ENCODE results near the gene HMGB4. TPM values are rescaled to one million over a fixed set of nuclear protein-coding genes. Genes with fewer than 3 reads are reported as not detected.

Gene HMGB4
- polyA plus RNA-seq, 5 donors: not detected

GRCh38 chr1:33848205-33848937 is 15.5 kb upstream of the HMGB4 start:
- DNase-seq: no peak

DNA sequence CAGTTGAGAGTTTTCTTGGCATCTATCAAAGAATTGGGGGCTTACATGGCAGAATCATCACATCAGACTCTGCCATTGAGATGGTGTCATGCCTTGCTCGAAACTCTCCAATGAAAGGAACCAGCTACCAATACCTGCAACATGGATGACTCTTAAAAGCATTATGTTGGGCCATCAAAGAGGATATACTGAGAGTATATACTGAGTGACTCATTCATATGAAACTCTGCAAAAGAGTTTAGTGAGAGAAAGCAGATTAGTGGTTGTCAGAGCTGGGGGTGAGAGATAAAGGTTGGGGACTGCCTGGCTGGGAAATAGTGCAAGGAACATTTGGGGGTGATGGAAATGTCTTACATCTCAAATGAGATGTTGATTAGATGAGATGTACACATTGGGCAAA is 14.7 kb upstream of the HMGB4 start:
- no peak for DNase-seq

DNA sequence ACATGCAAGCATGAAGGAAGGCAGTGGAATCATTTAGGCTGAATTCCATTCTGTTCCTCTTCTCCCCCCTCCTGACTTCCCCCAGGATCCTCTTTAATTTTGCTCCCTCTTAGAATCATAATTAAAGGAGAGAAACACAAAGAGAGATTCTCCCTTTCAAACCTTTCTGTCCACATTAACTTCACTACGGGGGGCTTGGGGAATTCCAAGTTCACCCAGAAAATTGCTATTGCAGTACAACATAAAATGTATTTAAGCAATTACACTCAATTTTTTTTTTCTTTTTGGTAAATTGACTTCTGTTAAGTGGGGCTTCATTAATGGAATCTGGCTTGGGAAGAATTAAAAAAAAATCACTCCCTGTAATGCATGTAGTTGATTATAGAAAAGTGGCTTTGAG is 13.4 kb upstream of the HMGB4 start:
- DNase-seq: no peak

GRCh38 chr1:33852711-33853110 is 11.2 kb upstream of the HMGB4 start:
- DNase-seq: no peak

GRCh38 chr1:33853431-33853830 is 10.4 kb upstream of the HMGB4 start:
- DNase-seq: no peak

DNA sequence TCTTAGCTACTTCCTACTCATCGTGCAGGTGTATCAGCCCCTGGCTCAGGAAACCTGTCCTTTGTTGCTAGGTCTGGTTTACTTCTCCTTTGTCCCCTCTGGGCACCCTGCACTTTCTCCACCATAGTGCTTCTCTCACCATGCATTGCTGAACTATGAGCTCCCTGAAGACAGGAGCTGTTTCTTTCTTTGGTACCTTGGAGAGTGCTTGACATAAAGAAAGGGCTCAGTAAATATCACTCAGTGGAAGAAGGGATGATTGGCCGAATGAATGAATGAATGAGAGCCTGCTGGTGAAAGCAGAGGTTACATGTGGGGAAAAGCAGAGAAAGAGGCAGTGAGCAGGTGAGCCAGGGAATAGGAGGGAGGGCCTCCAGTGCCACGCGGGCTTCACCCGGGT is 9.8 kb upstream of the HMGB4 start:
- DNase-seq: no peak

DNA sequence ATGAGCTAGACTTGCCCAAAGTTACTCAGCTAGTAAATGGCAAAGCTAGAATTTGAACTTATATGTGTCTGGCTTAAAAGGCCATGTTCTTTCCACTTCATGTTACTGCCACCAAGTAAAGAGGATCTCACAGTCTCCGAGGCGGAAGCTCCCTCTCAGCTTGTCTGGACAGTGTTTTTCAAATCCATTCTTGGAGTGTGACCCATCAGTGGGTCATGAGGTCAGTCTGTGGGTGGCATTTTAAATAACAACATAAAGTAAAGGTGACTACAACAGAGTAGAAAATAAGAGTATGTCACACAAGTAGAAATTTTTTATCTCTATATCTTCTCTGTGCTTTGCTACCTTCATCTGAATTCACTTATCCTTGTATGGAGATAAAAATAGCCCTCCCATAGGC is 3.2 kb upstream of the HMGB4 start:
- no peak for DNase-seq

GRCh38 chr1:33864460-33865389 is 846 bp downstream of the HMGB4 start:
- DNase-seq: no peak

- peak; percentile 10 to 30 for DNase-seq
Observed at GRCh38 chr1:33866281-33866680, 2.4 kb downstream of the HMGB4 start.

- no peak for DNase-seq
Observed at GRCh38 chr1:33867684-33868083, 3.8 kb downstream of the HMGB4 start.

DNA sequence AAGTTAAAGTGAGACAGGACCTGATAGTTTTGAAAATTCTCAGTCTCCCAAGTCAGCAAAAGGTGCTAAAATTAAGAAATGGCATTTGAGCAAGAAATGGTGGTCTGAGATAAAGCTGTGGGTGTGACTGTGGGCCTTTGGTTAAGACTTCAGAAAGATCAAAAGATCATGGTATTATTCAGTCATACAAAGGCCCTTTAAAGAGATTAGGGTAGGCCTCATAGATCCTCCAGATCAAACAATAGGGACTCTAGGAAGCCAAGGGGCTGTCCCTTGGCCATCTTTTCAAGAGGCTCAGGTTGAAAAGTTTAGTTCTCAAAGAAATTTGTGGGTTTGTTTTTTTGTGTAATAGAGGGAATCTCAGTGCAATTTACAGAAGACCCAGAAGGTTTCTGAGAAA is 8.4 kb downstream of the HMGB4 start:
- no peak for DNase-seq

- DNase-seq: no peak
Observed at GRCh38 chr1:33872683-33873082, 8.8 kb downstream of the HMGB4 start.

- DNase-seq: no peak
Observed at GRCh38 chr1:33874636-33875035, 10.8 kb downstream of the HMGB4 start.

GRCh38 chr1:33875862-33876261 is 12.0 kb downstream of the HMGB4 start:
- DNase-seq: no peak

DNA sequence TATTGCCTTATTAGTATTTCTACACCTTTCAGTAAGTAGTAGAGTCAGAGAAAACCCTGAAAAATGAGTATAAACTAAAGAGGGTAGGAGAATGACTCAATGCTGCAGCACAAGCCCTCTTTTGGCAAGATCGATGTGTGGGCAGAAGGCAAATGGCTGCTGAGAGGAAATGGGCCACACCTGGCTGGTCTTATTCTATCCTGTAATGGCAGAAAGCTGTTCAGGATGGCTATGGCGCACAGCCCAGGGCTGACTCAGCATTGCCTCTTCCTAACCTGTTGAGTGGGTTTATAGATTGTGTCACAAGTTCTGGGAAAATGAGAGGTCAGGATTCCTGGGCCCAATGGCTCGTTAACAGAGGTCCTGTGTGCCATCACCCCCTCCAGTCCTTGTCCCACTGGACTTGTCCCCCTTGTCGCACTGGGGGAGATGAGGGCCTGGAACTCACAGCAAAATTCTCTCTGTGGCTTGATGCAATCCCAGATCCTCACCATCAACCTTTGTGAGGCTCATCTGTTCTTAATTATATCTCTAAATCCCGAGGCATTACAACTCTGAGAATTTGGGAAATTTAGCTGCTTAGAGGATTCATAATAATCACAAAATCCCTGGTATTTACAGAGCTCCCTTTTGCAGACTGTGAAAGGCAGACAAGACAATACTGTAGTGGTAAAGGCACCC is 13.2 kb downstream of the HMGB4 start:
- no peak for DNase-seq

DNA sequence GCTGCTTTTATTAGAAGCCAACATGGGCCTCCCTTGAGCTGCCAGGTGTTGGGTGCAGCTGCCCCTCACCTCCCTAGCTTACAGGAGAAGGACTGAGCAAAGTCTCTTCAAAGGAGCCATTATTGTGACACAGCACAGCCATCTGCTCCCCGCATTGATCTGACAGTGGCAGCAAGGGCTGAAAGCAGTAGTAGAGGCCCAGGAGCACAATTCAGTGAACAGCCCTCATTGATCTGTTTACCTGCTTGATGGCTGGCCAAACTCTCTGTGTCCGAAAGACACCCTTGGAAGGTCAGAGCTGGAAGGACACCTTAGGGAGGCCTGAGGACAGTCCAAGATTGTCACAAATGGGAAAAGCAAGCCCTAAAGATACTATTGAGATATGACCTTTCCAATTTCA is 14.5 kb downstream of the HMGB4 start:
- no peak for DNase-seq

- no peak for DNase-seq
Observed at GRCh38 chr1:33880305-33880704, 16.4 kb downstream of the HMGB4 start.

DNA sequence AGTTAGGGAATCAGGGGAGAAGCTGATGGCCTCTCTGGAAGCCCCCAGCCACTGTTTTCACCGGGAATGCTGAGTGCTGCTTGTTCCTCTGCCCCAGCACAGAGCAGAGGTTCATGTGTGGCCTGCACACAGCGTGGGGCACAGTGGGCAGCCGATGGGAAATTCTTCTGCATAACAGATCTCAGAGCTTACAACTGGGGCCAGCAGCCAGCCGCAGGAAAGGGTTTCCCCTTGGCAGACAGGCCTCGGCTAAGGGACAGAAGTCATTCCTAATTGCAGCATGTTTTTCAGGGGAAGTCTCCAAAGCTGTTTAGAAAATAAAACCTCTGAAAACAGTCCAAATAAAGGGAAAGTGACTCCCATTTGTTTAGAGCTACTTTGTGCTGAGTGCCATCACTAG is 22.6 kb downstream of the HMGB4 start:
- no peak for DNase-seq

- no peak for DNase-seq
Observed at GRCh38 chr1:33893147-33893830, 29.4 kb downstream of the HMGB4 start.

DNA sequence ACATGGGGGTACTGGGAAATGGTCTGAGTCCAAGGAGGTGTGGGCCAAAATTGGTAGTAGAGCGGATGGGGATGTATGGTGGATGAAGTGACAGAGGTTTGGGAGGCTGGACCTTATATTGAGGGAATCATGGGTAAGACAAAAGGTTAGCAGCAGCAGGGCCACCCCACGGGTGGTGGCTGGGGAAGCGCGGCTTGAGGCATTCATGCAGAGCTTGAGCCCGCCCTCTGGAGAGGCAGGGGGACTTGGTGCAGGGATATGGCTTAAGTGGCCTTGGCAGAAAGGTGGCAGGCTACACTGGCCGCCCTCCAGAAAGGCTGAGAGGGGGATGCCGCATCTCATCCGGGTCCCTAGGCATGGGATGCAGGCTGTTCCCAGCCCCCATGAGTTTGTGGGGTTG is 31.5 kb downstream of the HMGB4 start:
- DNase-seq: no peak

GRCh38 chr1:33895976-33896375 is 32.1 kb downstream of the HMGB4 start:
- no peak for DNase-seq
